HG02970 (cell line): ENCODE measurements around the gene PCCB.

Experiments
- ATAC-seq: cut with Tn5 transposase; IDR thresholded peaks from one replicate; pipeline ENCODE4 v1.9.1; 2021; ENCODE audit warnings: mild to moderate bottlenecking, moderate library complexity, moderate number of reproducible peaks; ENCODE audit not compliant: unreplicated experiment, low FRiP score

PCCB gene

DNA sequence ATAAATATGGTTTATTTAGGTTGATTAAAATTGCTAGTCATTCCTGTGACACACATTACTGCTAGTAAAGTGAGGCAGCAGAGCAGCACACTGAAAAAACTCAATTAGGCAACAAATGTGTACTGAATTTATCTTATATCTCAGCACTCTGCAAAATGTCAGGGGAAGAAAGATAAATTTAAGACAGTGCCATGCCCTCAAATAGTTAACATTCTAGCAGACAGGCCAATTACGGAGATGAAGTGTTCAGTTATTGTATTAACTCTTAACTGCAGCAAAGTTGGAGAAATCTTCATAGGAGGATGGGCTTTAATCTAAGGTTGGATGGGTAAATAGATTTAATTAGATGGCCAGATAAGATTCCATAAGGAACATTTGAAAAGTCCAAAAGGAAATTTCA lies 127.9 kb downstream of the PCCB start:
- no peak for ATAC-seq
